ENCODE results near the gene KIF1C.

The KIF1C gene

GRCh38 chr17:4997302-4998026 lies at the start of gene KIF1C, which contains the start of gene INCA1:
KIF1C (plus strand) TSS chr17:4997950; CDS start chr17:5000247, 2,297 bp downstream.
INCA1 (minus strand) TSS chr17:4997522; CDS start chr17:4994437, 3,085 bp downstream.
- peak; percentile 86 for DNase-seq (ENCODE audit: low read depth in 2 of 2)

GRCh38 chr17:4948166-4948930 lies 49.4 kb upstream of the KIF1C start, which contains the start of gene PFN1:
PFN1 (minus strand) TSS chr17:4948530; CDS start chr17:4948394, 136 bp downstream.
- peak; percentile 87 to 88 for DNase-seq (ENCODE audit: low read depth in 2 of 2)

DNA sequence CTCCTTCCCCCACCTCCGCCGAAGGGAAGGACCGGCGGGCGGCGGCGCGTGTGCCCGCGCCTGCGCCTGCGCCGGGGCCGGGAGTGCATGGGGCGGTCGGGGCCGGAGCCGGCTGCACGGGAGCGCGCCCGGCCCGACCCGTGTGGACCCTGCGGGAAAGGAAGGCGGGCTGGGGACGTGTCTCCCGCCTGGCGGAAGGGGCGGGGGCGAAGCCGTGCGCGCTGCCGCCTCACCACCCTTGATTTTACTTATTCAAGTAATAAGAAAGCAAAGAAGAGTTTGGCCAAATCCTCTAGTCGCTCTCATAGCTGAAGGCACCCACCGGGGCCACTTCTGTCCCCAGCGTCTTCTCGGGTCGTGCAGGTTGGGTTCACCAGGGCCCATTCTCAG lies 48.8 kb upstream of the KIF1C start:
- peak in 1 of 2 donors; percentile 67 for DNase-seq (ENCODE audit: low read depth in 2 of 2)

GRCh38 chr17:4949321-4950074 lies 48.3 kb upstream of the KIF1C start:
- peak; percentile 69 to 73 for DNase-seq (ENCODE audit: low read depth in 2 of 2)

GRCh38 chr17:4950075-4950745 lies 47.5 kb upstream of the KIF1C start:
- DNase-seq (ENCODE audit: low read depth in 2 of 2): peak in 1 of 2 donors; percentile 44

DNA sequence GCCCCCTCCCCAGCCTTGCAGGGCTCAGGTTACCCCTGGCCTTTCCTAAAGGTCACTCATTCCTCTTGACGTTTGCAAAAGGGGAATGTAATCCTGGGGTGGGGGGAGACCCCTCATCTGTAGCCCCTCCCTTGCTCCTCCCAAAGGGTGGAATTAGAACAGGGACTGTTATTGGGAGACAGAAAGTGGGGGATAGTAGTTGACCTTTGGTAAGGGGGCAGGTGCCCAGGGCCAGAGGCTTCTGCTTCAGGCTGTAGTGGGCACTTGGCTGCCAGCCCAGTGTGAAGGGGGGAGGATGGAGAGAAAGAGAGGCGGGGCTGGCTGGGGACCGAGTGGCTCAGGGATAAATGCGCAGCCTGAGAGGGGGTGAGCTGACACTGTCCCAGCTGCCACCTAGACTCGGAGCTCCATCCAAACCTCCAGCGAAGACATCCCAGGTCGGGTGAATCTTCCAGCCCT lies 47.0 kb upstream of the KIF1C start, which contains the start of gene ENO3:
TSS of gene ENO3 (plus strand) at position 374 of the 459 bp plus-strand sequence. CDS start 711 bp downstream, outside the sequence.
- DNase-seq (ENCODE audit: low read depth in 2 of 2): no peak

DNA sequence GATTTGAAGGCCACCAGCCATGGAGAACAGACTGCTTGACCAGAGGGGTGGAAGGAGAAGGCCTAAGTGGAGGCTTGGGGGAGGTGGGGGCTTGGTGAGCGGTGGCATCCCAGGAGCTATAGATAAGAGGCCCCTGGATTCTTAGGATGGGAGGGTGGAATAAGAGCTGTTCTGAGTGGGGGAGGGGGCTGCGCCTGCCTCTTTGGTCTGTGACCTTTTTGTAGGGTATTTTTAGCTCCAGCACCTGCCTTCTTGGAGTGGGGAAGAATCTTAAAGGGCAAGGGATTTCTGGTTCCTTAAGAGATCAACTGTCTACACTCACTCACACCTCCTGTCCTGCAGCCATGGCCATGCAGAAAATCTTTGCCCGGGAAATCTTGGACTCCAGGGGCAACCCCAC lies 46.3 kb upstream of the KIF1C start:
- DNase-seq (ENCODE audit: low read depth in 2 of 2): no peak

DNA sequence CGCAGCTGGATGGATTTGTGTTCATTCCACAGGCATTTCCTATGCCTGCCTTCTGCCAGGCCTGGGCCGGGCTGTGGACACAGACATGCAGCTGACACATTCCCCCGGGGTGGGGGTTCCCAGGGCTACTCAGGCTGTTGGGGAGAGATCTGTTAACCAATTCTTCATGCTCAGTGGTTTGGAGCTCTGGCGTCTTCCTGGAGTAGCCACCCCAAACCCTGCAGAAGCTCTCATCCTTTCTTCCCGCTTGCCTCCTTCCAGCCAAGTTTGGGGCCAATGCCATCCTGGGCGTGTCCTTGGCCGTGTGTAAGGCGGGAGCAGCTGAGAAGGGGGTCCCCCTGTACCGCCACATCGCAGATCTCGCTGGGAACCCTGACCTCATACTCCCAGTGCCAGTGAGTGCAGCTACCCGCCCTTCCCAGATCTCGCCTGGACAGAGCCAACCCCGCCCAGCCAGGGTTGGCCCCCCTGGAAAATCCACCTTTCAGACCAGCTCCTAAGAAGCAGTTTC lies 44.2 kb upstream of the KIF1C start:
- no peak for DNase-seq (ENCODE audit: low read depth in 2 of 2)

DNA sequence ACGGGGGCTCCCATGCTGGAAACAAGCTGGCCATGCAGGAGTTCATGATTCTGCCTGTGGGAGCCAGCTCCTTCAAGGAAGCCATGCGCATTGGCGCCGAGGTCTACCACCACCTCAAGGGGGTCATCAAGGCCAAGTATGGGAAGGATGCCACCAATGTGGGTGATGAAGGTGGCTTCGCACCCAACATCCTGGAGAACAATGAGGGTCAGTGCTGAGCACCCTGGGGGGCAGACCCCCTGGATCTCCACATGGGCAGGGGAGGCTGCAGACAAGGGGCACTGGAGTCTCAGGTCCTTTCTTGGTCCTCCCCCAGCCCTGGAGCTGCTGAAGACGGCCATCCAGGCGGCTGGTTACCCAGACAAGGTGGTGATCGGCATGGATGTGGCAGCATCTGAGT lies 42.7 kb upstream of the KIF1C start:
- DNase-seq (ENCODE audit: low read depth in 2 of 2): no peak

DNA sequence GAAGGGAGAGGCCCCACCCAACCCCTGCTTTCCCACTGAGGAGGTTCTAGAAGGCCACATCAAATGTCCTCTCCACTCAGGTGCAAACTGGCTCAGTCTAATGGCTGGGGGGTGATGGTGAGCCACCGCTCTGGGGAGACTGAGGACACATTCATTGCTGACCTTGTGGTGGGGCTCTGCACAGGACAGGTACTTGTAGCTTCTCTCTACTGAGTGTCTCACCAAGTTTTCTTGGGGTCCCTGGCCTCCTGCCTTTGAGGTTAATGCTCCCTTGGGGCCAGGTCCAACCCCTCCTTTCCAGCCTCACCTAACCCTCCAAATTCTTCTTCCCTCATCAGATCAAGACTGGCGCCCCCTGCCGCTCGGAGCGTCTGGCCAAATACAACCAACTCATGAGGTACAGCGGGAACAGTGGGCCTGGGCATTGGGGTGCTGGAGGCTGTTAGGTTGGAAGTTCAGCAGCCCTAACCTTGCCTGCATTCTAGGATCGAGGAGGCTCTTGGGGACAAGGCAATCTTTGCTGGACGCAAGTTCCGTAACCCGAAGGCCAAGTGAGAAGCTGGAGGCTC lies 41.2 kb upstream of the KIF1C start:
- no peak for DNase-seq (ENCODE audit: low read depth in 2 of 2)

DNA sequence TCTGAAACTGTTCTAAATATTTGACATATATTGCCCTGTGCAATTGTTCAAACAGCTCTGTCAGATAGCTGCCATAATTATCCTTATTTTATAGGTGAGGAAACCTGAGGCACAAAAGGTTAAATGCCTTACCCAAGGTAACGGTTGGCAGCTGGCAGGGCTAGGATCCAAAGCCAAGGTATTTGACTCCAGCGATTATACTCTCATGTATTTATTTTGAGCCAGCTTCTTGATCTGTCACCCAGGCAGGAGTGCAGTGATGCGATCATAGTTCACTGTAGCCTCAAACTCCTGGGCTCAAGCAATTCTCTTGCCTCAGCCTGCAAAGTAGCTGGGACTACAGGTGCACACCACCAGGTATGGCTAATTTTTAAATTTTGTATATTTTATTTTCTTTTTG lies 39.6 kb upstream of the KIF1C start:
- DNase-seq (ENCODE audit: low read depth in 2 of 2): no peak

- DNase-seq (ENCODE audit: low read depth in 2 of 2): no peak
These were observed 38.3 kb upstream of the KIF1C start for GRCh38 chr17:4959261-4959965.

- no peak for DNase-seq (ENCODE audit: low read depth in 2 of 2)
These were observed 37.3 kb upstream of the KIF1C start for GRCh38 chr17:4960279-4960922.

DNA sequence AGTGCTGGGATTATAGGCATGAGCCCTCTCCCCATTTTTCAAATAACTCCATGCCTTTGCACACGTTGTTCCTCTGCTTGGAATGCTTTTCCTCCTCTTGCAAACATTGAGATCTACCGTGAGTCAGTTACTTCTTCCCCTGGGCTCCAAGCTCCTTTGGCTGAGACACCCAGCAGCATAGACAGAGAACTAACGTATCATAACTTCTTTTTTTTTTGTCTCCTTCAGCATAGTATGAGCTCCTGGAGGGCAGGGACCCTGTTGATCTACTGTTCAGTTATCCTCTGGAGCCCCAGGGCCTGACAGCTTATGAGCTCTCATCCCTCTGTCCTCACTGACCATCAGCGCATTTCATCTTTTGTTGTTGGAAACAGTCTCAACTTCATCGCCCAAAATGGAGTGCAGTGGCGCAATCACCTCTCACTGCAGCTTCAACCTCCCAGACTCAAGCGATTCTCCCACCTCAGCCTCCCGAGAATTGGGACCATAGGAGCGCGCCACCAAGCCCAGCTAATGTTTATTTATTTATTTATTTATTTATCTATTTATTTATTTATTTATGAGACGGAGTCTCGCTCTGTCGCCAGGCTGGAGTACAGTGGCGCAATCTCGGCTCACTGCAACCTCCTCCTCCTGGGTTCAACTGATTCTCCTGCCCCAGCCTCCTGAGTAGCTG lies 32.3 kb upstream of the KIF1C start:
- no peak for DNase-seq (ENCODE audit: low read depth in 2 of 2)

GRCh38 chr17:4966844-4967538 lies 30.8 kb upstream of the KIF1C start:
- DNase-seq (ENCODE audit: low read depth in 2 of 2): peak; percentile 80 to 81

- DNase-seq (ENCODE audit: low read depth in 2 of 2): peak; percentile 87 to 88
These were observed 29.9 kb upstream of the KIF1C start, which contains the start of gene SPAG7 for GRCh38 chr17:4967539-4968485. SPAG7 (minus strand) TSS chr17:4967817; CDS start chr17:4967804, 13 bp downstream.

GRCh38 chr17:4968486-4969046 lies 29.2 kb upstream of the KIF1C start:
- DNase-seq (ENCODE audit: low read depth in 2 of 2): peak; percentile 21 to 29
